Activated T-cell treated with anti-CD3 and anti-CD28 coated beads, Interleukin-2, amount 50 U/mL, for 72 hours (primary cell): ENCODE measurements around the gene KIF16B. TPM values are rescaled to one million over a fixed set of nuclear protein-coding genes. Genes with fewer than 3 reads are reported as not detected.

Experiments
- ATAC-seq, 2 donors: fragments of 150-1000 bp; cut with Tn5 transposase; replicated peaks in 1 of 2; 2 replicates each; pipeline ENCODE4 v1.10.0; 2021; ENCODE audit warnings: moderate library complexity in 2 of 2, mild to moderate bottlenecking in 1 of 2
- DNase-seq, 2 donors: peaks; one replicate each; pipeline ENCODE4 v3.0.0; 2021 to 2022; ENCODE audit warnings: mixed read lengths in 1 of 2
- H3K27ac Mint-ChIP-seq: one replicate; pipeline ENCODE4 v1.8.0; 2022; ENCODE audit warnings: mild to moderate bottlenecking, moderate library complexity, mixed read lengths
- H3K27me3 Mint-ChIP-seq: one replicate; pipeline ENCODE4 v1.8.0; 2022; ENCODE audit warnings: low read depth, mixed read lengths
- H3K36me3 Mint-ChIP-seq, 2 donors: one replicate each; pipeline ENCODE4 v1.8.0; 2022; ENCODE audit warnings: mixed read lengths in 2 of 2, mild to moderate bottlenecking in 1 of 2; ENCODE audit not compliant: insufficient read depth in 2 of 2
- H3K4me1 Mint-ChIP-seq: one replicate; pipeline ENCODE4 v1.8.0; 2022; ENCODE audit warnings: low read depth, mixed read lengths
- H3K4me3 Mint-ChIP-seq, 2 donors: one replicate each; pipeline ENCODE4 v1.8.0; 2022; ENCODE audit warnings: mild to moderate bottlenecking in 2 of 2, mixed read lengths in 2 of 2, moderate library complexity in 2 of 2
- H3K9me3 Mint-ChIP-seq, 2 donors: one replicate each; pipeline ENCODE4 v1.8.0; 2022; ENCODE audit warnings: mixed read lengths in 2 of 2
- total RNA-seq, 2 donors: library from RNA; stranded (reverse); gene quantifications; one replicate each; pipeline ENCODE4 v1.2.3, GENCODE V29; 2022

The KIF16B gene
- total RNA-seq, 2 donors from 2014 or later = 6.0 to 7.3 TPM

DNA sequence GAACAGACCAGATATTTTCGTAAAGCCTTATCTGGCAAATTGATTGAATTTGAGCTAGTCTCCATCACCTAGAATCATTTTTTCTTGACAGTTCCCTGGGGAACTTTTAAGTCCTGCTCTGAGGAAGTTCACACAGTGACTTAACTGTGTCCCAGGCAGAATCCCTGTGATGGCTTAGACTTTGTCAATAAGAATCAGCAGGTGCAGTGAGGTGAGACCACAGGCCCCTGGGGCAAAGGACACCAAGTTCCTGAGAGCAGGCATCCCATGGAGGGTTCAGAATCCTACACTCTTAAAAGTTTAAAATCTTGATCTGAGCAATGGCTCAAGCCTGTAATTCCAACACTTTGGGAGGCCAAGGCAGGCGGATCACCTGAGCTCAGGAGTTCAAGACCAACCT lies 13.0 kb downstream of the KIF16B start:
- Mint-ChIP-seq H3K4me1 (peaks cover 5% of the 10 kb centered on the region), H3K27me3 (no peaks in the 10 kb centered on the region), H3K27ac (no peak overlapping the region), H3K9me3 (no peaks in the 10 kb centered on the region), H3K36me3 (peaks cover 0 to 2% of the 10 kb centered on the region in 2 donors), H3K4me3 (no peak overlapping the region)
- ATAC-seq (no peak), DNase-seq (no peak)

DNA sequence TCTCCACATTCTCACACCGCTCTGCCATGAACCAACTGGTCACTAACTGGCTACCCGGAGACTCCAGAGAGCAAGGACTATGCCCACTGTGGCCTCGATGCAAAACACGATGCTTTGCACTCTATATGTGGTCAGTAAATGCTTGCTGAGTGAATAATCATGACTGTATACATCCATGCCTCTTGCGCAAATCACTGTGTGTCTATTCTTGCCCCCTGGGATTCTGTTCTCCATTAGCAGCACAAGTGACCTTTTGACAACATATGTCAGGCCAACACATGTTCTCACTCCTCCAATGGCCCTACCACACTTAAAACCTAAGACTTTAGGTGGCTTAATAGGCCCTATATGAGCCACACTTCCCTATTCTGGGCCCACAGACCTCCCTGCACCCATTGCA lies 16.9 kb downstream of the KIF16B start:
- H3K4me1 Mint-ChIP-seq = no peaks in the 10 kb centered on the region
- ATAC-seq = no peak
- H3K9me3 Mint-ChIP-seq = no peaks in the 10 kb centered on the region
- peaks cover 2% of the 10 kb centered on the region in 2 donors for H3K36me3 Mint-ChIP-seq
- no peak overlapping the region for H3K4me3 Mint-ChIP-seq
- no peak overlapping the region for H3K27ac Mint-ChIP-seq
- no peaks in the 10 kb centered on the region for H3K27me3 Mint-ChIP-seq
- DNase-seq = no peak

DNA sequence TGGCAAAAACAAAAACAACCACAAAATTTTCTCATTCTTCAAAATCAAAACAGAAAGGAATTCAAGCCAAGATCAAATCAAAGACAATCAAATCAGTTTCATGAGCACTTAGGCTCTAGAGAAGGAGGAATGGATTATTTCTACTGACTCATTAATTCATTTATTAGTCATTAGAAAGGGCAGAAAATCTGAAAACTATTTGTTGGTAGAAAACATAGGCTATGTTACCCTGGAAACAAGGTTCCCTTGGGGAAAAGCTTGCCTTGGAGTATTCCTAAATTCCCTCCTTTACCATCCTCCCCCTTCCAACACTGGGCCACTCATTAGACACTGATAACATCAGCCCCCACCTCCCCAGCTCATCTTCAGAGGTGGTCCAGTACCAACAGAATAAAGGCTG lies 17.5 kb downstream of the KIF16B start:
- no peak for ATAC-seq
- DNase-seq = no peak
- H3K9me3 Mint-ChIP-seq = no peaks in the 10 kb centered on the region
- peaks cover 2% of the 10 kb centered on the region in 2 donors for H3K36me3 Mint-ChIP-seq
- no peaks in the 10 kb centered on the region for H3K4me1 Mint-ChIP-seq
- H3K27ac Mint-ChIP-seq = no peak overlapping the region
- H3K27me3 Mint-ChIP-seq = no peaks in the 10 kb centered on the region
- no peak overlapping the region for H3K4me3 Mint-ChIP-seq

DNA sequence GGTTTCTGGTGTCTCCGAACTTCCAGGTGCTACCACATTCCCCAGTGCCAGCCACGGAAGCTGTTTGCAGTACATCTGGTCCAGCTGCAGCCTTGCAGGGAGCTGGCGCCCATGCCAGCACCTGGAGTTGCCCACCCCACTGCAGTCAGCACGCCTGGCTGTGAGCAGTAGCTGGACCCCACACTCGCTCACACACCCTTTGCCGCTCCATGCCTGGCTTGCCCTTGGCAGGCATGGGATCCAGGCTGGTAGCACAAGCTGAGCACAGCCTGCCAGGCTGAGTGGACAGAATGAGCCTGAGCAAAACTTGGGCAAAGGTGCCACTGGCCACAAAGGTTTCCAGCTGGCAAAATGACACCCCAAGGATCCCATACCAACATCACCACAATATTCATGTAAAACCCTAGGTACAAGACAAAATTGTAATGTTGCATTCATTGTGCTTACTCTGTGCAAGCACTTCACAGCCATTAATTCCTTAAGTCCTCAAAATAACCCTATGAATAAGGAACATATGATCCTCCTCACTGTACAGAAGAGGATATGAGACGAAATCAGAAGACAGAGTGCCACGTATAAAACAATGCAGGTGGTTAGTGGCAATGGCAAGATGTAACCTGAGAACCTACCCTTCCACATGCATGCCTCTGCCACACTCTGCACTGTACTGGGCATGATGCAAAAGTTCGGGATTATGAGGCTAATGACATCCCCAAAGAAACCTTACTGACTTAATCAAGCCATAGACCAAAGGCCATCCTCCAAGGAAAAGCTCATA lies 18.3 kb downstream of the KIF16B start:
- no peak overlapping the region for H3K4me3 Mint-ChIP-seq
- no peaks in the 10 kb centered on the region for H3K27me3 Mint-ChIP-seq
- H3K36me3 Mint-ChIP-seq = peaks cover 2% of the 10 kb centered on the region in 2 donors
- no peak for ATAC-seq
- H3K27ac Mint-ChIP-seq = no peak overlapping the region
- H3K9me3 Mint-ChIP-seq = no peaks in the 10 kb centered on the region
- H3K4me1 Mint-ChIP-seq = no peaks in the 10 kb centered on the region
- no peak for DNase-seq

GRCh38 chr20:16553684-16554083 lies 19.6 kb downstream of the KIF16B start:
- Mint-ChIP-seq H3K27me3 (no peaks in the 10 kb centered on the region), H3K36me3 (peaks cover 2% of the 10 kb centered on the region in 2 donors), H3K27ac (no peak overlapping the region), H3K4me1 (no peaks in the 10 kb centered on the region), H3K4me3 (no peak overlapping the region), H3K9me3 (no peaks in the 10 kb centered on the region)
- ATAC-seq = no peak
- no peak for DNase-seq

DNA sequence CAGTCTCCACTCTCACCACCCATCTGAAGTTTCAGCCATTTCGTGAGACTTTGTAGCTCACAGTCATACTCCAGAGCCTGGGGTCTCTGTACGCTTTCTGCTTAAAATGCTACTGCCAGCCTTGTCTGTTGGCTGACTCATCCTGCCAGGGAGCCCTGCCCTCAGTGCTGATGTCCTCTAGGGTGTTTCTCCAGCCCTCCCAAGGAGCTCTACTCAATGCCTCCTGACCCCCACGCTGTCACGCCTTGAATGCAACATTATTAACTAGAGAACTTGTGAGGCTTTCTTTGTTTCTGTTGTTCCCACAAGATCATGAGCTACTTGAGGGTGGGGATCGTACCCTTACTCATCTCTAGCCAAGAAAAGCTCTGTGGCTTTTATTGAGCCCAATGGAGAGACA lies 20.1 kb downstream of the KIF16B start:
- H3K4me1 Mint-ChIP-seq = no peaks in the 10 kb centered on the region
- DNase-seq = no peak

DNA sequence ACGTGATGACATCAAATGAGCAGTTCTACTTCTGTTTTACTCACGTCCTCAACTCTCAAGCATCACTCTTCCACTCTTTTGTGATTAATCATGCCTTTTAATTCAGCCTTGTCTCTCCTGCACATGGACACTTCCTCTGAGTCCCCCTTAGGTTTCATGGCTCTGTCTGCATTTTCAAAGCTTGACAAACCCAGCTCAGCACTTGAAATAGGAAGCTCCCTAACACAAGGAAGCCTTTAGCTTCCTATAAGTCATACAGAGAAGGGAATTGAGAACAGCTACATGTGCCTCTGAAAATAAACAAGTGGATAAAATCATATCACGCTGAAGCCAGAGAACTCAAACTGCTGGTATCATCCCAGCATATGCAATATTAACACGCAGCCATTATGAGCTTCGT lies 21.2 kb downstream of the KIF16B start:
- H3K27me3 Mint-ChIP-seq = no peaks in the 10 kb centered on the region
- no peak for DNase-seq
- no peak for ATAC-seq
- no peaks in the 10 kb centered on the region for H3K9me3 Mint-ChIP-seq
- H3K27ac Mint-ChIP-seq = no peak overlapping the region
- H3K36me3 Mint-ChIP-seq = peaks cover 2% of the 10 kb centered on the region in 2 donors
- no peaks in the 10 kb centered on the region for H3K4me1 Mint-ChIP-seq
- H3K4me3 Mint-ChIP-seq = no peak overlapping the region

More for the DNA sequence above, 20.1 kb downstream of the KIF16B start:
- no peak overlapping the region for H3K27ac Mint-ChIP-seq
- no peak overlapping the region for H3K4me3 Mint-ChIP-seq
- H3K9me3 Mint-ChIP-seq = no peaks in the 10 kb centered on the region
- no peak for ATAC-seq
- H3K36me3 Mint-ChIP-seq = peaks cover 2% of the 10 kb centered on the region in 2 donors
- H3K27me3 Mint-ChIP-seq = no peaks in the 10 kb centered on the region

- ATAC-seq (no peak), DNase-seq (no peak)
- Mint-ChIP-seq H3K27ac (no peak overlapping the region), H3K9me3 (no peaks in the 10 kb centered on the region), H3K4me1 (no peaks in the 10 kb centered on the region), H3K27me3 (no peaks in the 10 kb centered on the region), H3K36me3 (peaks cover 2% of the 10 kb centered on the region in 2 donors), H3K4me3 (no peak overlapping the region)
Measured at GRCh38 chr20:16551607-16552006, 21.6 kb downstream of the KIF16B start.

DNA sequence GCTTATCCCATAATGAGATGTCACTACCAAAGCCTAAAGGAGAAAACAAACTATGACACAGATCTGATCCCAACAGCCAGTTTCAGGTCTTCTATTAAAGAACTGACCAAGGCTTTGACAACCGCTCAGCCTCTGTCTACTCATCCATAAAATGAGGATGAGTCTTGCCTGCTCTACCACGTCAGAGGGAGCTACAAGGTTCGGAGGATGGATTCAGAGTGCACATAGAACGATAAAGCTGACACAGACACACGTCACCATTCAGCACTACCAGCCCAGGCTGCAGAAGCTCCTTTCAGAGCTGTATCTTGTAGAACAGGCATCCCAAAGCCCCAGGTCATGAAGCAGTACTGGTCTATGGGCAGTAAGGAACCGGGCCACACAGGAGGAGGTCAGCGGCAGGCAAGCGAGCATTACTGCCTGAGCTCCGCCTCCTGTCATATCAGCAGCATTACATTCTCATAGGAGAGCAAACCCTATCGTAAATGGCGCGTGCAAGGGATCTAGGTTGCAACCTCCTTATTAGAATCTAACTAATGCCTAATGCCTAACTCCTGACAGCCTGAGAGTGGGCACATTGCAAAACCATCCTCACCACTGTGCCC lies 25.1 kb downstream of the KIF16B start:
- Mint-ChIP-seq H3K4me3 (no peak overlapping the region), H3K9me3 (no peaks in the 10 kb centered on the region), H3K4me1 (no peaks in the 10 kb centered on the region), H3K27ac (no peak overlapping the region), H3K27me3 (no peaks in the 10 kb centered on the region), H3K36me3 (peaks cover 2% of the 10 kb centered on the region in 2 donors)
- ATAC-seq (no peak), DNase-seq (no peak)

- Mint-ChIP-seq H3K4me3 (no peak overlapping the region), H3K36me3 (no peaks in the 10 kb centered on the region), H3K4me1 (no peaks in the 10 kb centered on the region), H3K27ac (no peak overlapping the region), H3K9me3 (no peaks in the 10 kb centered on the region), H3K27me3 (no peaks in the 10 kb centered on the region)
- ATAC-seq (peak in 1 of 2 donors; percentile 59), DNase-seq (peak in 1 of 2 donors; percentile 5)
Measured at GRCh38 chr20:16544949-16545348, 28.3 kb downstream of the KIF16B start.

- Mint-ChIP-seq H3K27ac (peak overlapping the region; percentile 82), H3K9me3 (peaks cover 0 to 2% of the 10 kb centered on the region in 2 donors), H3K4me1 (peaks cover 11% of the 10 kb centered on the region), H3K27me3 (no peaks in the 10 kb centered on the region), H3K36me3 (no peaks in the 10 kb centered on the region), H3K4me3 (no peak overlapping the region)
- ATAC-seq = no peak
- no peak for DNase-seq
Measured at GRCh38 chr20:16542477-16542876, 30.8 kb downstream of the KIF16B start.

DNA sequence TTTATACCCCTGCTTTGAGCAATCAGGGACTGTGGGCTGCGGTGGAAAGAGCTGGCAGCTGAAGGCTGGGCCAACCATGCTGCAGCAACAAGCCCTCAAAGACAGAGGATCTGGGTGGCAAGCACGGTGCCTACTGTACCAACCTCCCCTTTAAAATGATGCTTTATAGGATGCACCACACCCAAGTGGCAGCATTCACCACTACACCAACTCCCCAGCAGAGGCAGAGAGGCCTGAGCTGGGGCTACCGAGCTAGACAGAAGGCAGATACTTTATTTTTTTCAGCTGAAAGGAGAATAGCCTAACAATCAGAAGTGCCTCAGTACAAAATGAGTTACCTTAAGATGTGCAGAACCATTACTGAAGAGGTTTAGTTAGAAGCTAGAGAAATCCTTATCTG lies 31.4 kb downstream of the KIF16B start:
- Mint-ChIP-seq H3K27me3 (no peaks in the 10 kb centered on the region), H3K36me3 (no peaks in the 10 kb centered on the region), H3K27ac (peak overlapping the region; percentile 82), H3K9me3 (peaks cover 0 to 2% of the 10 kb centered on the region in 2 donors), H3K4me1 (peaks cover 11% of the 10 kb centered on the region), H3K4me3 (no peak overlapping the region)
- DNase-seq (no peak), ATAC-seq (no peak)

GRCh38 chr20:16541226-16541625 lies 32.0 kb downstream of the KIF16B start:
- Mint-ChIP-seq H3K4me3 (no peak overlapping the region), H3K9me3 (peaks cover 0 to 2% of the 10 kb centered on the region in 2 donors), H3K27ac (no peak overlapping the region), H3K36me3 (no peaks in the 10 kb centered on the region), H3K4me1 (peaks cover 11% of the 10 kb centered on the region), H3K27me3 (no peaks in the 10 kb centered on the region)
- ATAC-seq (no peak), DNase-seq (no peak)
